ENCODE measurements around the gene CHKA.
A peak's percentile ranks its signal among the peaks of the same experiment; 100 is the strongest.

CHKA gene

GRCh38 chr11:68121067-68121899 lies at the start of gene CHKA:
TSS of gene CHKA (minus strand) at chr11:68121388. CDS start at chr11:68121177, 211 bp downstream.
- DNase-seq (ENCODE audit: low read depth in 3 of 3): peak; percentile 74 to 83 (median 80)

GRCh38 chr11:68169442-68169841 lies 48.3 kb upstream of the CHKA start:
- DNase-seq (ENCODE audit: low read depth in 3 of 3): no peak

- no peak for DNase-seq (ENCODE audit: low read depth in 3 of 3)
Measured at GRCh38 chr11:68168694-68169093, 47.5 kb upstream of the CHKA start.

GRCh38 chr11:68167474-68167873 lies 46.3 kb upstream of the CHKA start:
- no peak for DNase-seq (ENCODE audit: low read depth in 3 of 3)

- no peak for DNase-seq (ENCODE audit: low read depth in 3 of 3)
Measured at GRCh38 chr11:68166969-68167368, 45.8 kb upstream of the CHKA start.

- DNase-seq (ENCODE audit: low read depth in 3 of 3): no peak
Measured at GRCh38 chr11:68165601-68166000, 44.4 kb upstream of the CHKA start.

- DNase-seq (ENCODE audit: low read depth in 3 of 3): no peak
Measured at GRCh38 chr11:68164437-68164836, 43.2 kb upstream of the CHKA start.

- DNase-seq (ENCODE audit: low read depth in 3 of 3): no peak
Measured at GRCh38 chr11:68163691-68164090, 42.5 kb upstream of the CHKA start.

GRCh38 chr11:68160100-68160695 lies 39.0 kb upstream of the CHKA start:
- DNase-seq (ENCODE audit: low read depth in 3 of 3): no peak

GRCh38 chr11:68159665-68160064 lies 38.5 kb upstream of the CHKA start:
- no peak for DNase-seq (ENCODE audit: low read depth in 3 of 3)

GRCh38 chr11:68159161-68159560 lies 38.0 kb upstream of the CHKA start:
- DNase-seq (ENCODE audit: low read depth in 3 of 3): no peak

GRCh38 chr11:68158580-68158979 lies 37.4 kb upstream of the CHKA start:
- DNase-seq (ENCODE audit: low read depth in 3 of 3): no peak

- no peak for DNase-seq (ENCODE audit: low read depth in 3 of 3)
Measured at GRCh38 chr11:68153742-68154141, 32.6 kb upstream of the CHKA start.

- no peak for DNase-seq (ENCODE audit: low read depth in 3 of 3)
Measured at GRCh38 chr11:68150037-68150436, 28.8 kb upstream of the CHKA start.

GRCh38 chr11:68149417-68149816 lies 28.2 kb upstream of the CHKA start:
- DNase-seq (ENCODE audit: low read depth in 3 of 3): no peak

- no peak for DNase-seq (ENCODE audit: low read depth in 3 of 3)
Measured at GRCh38 chr11:68148879-68149278, 27.7 kb upstream of the CHKA start.

- DNase-seq (ENCODE audit: low read depth in 3 of 3): no peak
Measured at GRCh38 chr11:68148071-68148805, 27.1 kb upstream of the CHKA start.

GRCh38 chr11:68146704-68147474 lies 25.7 kb upstream of the CHKA start:
- DNase-seq (ENCODE audit: low read depth in 3 of 3): no peak

- no peak for DNase-seq (ENCODE audit: low read depth in 3 of 3)
Measured at GRCh38 chr11:68146010-68146540, 24.9 kb upstream of the CHKA start.

GRCh38 chr11:68145120-68145866 lies 24.1 kb upstream of the CHKA start:
- DNase-seq (ENCODE audit: low read depth in 3 of 3): no peak

- DNase-seq (ENCODE audit: low read depth in 3 of 3): no peak
Measured at GRCh38 chr11:68143310-68143689, 22.1 kb upstream of the CHKA start.

Measured in stimulated activated CD4-positive, alpha-beta T cell treated with anti-CD3 and anti-CD28 coated beads, TNF-alpha, amount 100 ng/mL, for 4 hours (primary cell).